AG04449 (cell line): Measurements from ENCODE around the gene KRT37.
"Not testable (repeated sequence)": the region's sequence is repeated elsewhere in the genome, so short reads cannot be mapped to it uniquely, and the experiment has no call there.

Experiments used
- CTCF ChIA-PET: fragments of 350-600 bp; formaldehyde crosslinking; extraction: SDS; loops from one replicate; lab custom pipeline; 2021; ENCODE audit warnings: antibody characterized with exemption; lab: Yijun Ruan, JAX
- POLR2A ChIA-PET: fragments of 400-600, 350-600 bp; formaldehyde crosslinking; extraction: SDS; loops from one replicate; lab custom pipeline; 2020; ENCODE audit warnings: antibody characterized with exemption, inconsistent platforms; lab: Yijun Ruan, JAX
- DNase-seq: peaks from one replicate; pipeline ENCODE4 v3.0.0-alpha.2; 2010; ENCODE audit warnings: low read depth, low spot score
- H3K4me3 ChIP-seq: 2 replicates; pipeline ENCODE4 v1.5.1; 2011; ENCODE audit warnings: low read depth, mild to moderate bottlenecking, control low read depth, low read length
- TF ChIP-seq, protein P1 (sequence below): IDR thresholded peaks from one replicate; pipeline ENCODE4 v1.5.1; 2011; ENCODE audit warnings: mild to moderate bottlenecking, moderate library complexity, low read length, control low read depth, inconsistent platforms; ENCODE audit not compliant: insufficient read depth; ENCODE audit errors: missing control alignments

KRT37 gene

DNA sequence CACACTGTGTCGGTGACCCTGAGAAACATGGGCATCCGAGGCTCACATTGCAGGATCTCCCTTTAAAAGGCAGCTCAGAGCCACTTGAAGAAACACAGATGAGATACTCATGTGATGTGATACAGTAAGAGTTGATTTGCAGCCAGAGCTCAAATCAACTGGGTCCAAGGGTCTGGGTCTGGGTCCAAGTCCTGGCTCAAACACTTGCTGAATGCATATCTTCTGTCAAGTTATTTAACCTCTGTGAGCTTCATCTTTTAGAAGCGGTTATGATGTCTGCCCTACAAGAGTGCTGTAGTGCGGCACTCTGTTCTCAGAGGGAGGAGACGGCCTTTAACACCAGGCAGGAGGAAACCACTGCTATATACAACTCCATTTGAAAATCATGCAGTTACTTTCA lies 10.0 kb upstream of the KRT37 start:
- POLR2A ChIA-PET: no interaction called here
- CTCF ChIA-PET: interaction anchor here (0.8 to 2.2 kb wide), 4 partner anchors 9 to 114 kb away, joined by 3 to 5 read pairs (median 4); no protein-coding TSS in a partner anchor
- no peak for DNase-seq
- H3K4me3 ChIP-seq: no peak overlapping the region
- TF ChIP-seq, protein P1, sequence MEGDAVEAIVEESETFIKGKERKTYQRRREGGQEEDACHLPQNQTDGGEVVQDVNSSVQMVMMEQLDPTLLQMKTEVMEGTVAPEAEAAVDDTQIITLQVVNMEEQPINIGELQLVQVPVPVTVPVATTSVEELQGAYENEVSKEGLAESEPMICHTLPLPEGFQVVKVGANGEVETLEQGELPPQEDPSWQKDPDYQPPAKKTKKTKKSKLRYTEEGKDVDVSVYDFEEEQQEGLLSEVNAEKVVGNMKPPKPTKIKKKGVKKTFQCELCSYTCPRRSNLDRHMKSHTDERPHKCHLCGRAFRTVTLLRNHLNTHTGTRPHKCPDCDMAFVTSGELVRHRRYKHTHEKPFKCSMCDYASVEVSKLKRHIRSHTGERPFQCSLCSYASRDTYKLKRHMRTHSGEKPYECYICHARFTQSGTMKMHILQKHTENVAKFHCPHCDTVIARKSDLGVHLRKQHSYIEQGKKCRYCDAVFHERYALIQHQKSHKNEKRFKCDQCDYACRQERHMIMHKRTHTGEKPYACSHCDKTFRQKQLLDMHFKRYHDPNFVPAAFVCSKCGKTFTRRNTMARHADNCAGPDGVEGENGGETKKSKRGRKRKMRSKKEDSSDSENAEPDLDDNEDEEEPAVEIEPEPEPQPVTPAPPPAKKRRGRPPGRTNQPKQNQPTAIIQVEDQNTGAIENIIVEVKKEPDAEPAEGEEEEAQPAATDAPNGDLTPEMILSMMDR: no peak

DNA sequence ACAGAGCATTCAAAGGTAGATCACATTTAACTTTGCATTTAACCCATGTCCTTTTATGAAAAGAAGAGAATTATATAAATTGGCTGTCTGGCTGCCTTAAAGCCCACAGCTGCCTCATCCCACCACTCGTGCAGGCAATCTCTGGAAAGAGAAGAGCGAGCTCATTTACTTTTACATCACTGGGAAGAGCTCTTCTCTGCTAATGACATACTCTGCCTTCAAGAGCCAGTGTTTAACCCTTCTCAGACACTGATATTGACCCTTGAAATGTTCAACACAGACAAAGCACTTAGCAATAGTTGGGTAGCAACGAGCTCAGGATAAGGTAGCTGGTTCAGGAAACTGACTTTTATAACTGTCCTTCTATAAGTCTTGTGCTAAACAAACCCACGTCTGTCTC lies 9.6 kb upstream of the KRT37 start:
- no peak overlapping the region for H3K4me3 ChIP-seq
- ChIA-PET CTCF (interaction anchor here (0.8 to 2.2 kb wide), 5 partner anchors 10 to 215 kb away, joined by 3 to 5 read pairs (median 4); no protein-coding TSS in a partner anchor), POLR2A (no interaction called here)
- DNase-seq: no peak
- TF ChIP-seq, protein P1: no peak

DNA sequence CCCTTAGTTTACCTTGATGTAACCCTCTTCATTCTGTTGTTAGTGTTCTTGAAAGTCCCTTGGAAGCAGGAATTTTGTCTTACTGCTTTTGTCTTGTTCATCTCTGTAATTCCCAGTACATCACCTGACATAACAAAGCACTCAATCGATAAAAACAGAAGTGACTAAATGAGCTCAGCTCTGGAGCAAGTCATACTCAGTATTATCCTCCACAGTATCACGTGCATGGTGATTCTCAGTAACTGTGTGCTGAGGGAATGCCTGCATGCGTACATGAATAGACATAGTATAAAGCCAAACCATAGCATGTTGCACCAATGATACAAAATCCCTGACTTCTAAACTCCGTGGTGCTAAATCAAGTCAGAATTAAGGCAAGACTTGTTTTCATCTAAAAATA lies 9.2 kb upstream of the KRT37 start:
- POLR2A ChIA-PET: no interaction called here
- H3K4me3 ChIP-seq: no peak overlapping the region
- CTCF ChIA-PET: interaction anchor here (0.8 to 2.2 kb wide), 6 partner anchors 10 to 215 kb away, joined by 3 to 5 read pairs (median 4); no protein-coding TSS in a partner anchor
- TF ChIP-seq, protein P1: no peak
- DNase-seq: no peak

DNA sequence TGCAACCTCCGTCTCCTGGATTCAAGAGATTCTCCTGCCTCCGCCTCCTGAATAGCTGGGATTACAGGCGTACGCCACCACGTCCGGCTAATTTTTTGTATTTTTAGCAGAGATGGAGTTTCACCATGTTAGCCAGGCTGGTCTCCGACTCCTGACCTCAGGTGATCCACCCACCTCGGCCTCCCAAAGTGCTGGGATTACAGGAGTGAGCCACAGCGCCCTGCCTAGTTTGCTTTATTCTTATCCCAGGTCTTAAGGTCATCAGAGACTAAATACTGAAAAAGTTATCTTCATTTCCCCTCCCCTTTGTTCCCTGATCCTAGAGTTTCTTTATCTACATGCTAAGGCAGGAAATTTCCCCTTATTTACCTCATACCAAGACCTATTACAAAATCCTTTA lies 6.0 kb upstream of the KRT37 start:
- CTCF ChIA-PET: interaction anchor here (0.8 to 1.0 kb wide), 3 partner anchors 9 to 121 kb away, joined by 3 read pairs; no protein-coding TSS in a partner anchor
- POLR2A ChIA-PET, H3K4me3 ChIP-seq, DNase-seq: not testable (repeated sequence)

DNA sequence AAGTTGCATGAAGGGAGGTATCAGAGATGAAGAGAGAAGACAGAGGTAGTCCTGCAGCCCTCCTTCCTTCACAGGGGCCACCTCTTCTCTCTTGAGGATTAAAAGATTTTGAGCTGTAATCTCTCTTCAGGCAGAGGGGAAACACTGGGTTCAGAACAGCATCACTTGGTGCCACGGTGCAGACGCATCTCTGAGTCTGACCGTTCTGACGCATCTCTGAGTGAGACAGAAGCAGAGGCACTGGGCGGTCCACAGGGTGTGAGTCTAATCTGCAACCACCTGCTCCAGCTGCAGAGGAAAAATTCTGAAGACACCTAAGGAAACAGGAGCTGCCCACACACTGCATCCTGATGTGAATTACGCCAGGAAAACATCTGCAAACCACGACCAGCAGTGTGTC lies 5.3 kb upstream of the KRT37 start:
- H3K4me3 ChIP-seq: no peak overlapping the region
- POLR2A ChIA-PET: no interaction called here
- DNase-seq: no peak
- CTCF ChIA-PET: interaction anchor here (0.8 to 1.4 kb wide), 2 partner anchors 13 to 18 kb away, joined by 3 read pairs; no protein-coding TSS in a partner anchor
- TF ChIP-seq, protein P1: no peak

DNA sequence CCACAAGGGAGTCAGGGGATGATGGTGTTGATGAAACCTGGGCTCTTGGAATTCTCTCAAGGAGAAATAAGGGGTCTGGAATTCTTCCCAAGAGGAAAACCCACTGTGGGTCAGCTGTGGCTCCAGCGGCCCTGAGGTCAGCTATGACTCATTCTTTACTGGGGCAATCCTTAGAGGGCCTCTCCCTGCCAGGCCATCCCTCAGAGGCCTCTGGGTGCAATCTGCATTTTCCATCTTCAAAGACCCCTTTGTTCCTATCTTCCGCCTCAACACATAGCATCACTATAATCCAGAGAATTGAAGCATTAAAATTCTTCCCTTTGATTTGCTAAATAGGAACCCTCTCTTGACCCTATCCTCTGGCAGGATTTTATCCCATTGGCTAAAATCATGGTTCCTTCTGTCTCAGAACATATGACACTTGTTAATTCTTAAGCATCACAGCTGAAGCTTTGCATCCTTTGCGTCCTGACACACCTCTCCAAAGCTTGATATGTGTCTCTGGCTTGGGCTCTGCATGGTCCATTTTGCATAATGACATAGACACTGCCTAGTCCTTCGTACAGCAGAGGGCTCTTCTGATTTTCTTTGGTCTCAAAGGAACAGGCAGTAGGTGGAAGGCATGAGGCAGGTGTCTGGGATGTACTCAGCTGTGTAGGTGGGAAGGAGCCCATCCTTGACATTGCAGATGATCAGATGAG lies 4.4 kb upstream of the KRT37 start:
- CTCF ChIA-PET: interaction anchor here (1.4 kb wide), 1 partner anchor 17 kb away, joined by 3 read pairs; no protein-coding TSS in a partner anchor
- DNase-seq: no peak
- TF ChIP-seq, protein P1: no peak

DNA sequence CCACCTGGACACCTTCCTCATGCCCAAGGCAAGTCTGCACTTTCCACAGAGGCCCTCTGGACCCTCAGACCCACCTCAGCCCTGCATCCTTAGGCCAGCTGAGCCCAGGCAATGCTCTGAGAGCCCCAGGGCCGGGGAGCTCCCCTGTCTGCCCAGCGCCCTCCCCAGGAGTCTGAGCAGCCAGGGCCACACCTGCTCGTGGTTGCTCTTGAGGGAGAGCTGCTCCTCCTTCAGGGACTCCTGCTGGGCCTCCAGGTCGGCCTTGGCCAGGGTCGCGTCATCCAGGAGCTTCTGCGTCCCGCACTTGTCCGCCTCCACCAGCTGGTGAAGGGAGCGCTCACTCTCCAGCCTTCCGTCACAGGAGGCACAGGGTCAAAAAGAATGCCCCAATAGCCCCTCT lies 1.8 kb downstream of the KRT37 start:
- H3K4me3 ChIP-seq, POLR2A ChIA-PET, DNase-seq: not testable (repeated sequence)
- CTCF ChIA-PET: interaction anchor here (0.9 to 1.1 kb wide), 2 partner anchors 126 to 226 kb away, joined by 3 read pairs; no protein-coding TSS in a partner anchor

More for the DNA sequence above, 4.4 kb upstream of the KRT37 start:
- POLR2A ChIA-PET: no interaction called here
- H3K4me3 ChIP-seq: no peak overlapping the region
